Upper lobe of left lung (tissue), 4 donors: ENCODE results near the gene DSP.

Experiments
- EP300 ChIP-seq, 4 donors: sonication (generic); formaldehyde crosslinking; IDR thresholded peaks; one replicate each; pipeline ENCODE4 v1.5.1; 2017; ENCODE audit warnings: antibody characterized with exemption in 4 of 4, control low read depth in 2 of 4
- POLR2A ChIP-seq, 4 donors: fragments of 450-650 bp; IDR thresholded peaks; one replicate each; pipeline ENCODE4 v1.5.1; 2016 to 2017; ENCODE audit warnings: antibody characterized with exemption in 4 of 4, mild to moderate bottlenecking in 2 of 4
- POLR2AphosphoS5 ChIP-seq, 2 donors: sonication (generic); formaldehyde crosslinking; IDR thresholded peaks; one replicate each; pipeline ENCODE4 v1.5.1; 2017; ENCODE audit warnings: antibody characterized with exemption in 2 of 2
- TF ChIP-seq, protein P1 (sequence below), 6 experiments: fragments of 450-650 bp in 4 of 6; fragments of 200-600 bp in 2 of 6; sonication (generic) in 2 of 6; IDR thresholded peaks; one replicate each; pipeline ENCODE4 v1.5.1; 2016 to 2019; ENCODE audit warnings: antibody characterized with exemption in 6 of 6

GRCh38 chr6:7493866-7494265, 47.6 kb upstream of the DSP start:
- TF ChIP-seq POLR2A (IDR thresholded peaks at IDR 0.05) (no peak), EP300 (IDR thresholded peaks at IDR 0.05) (no peak), POLR2AphosphoS5 (IDR thresholded peaks at IDR 0.05) (no peak)
- TF ChIP-seq, protein P1, sequence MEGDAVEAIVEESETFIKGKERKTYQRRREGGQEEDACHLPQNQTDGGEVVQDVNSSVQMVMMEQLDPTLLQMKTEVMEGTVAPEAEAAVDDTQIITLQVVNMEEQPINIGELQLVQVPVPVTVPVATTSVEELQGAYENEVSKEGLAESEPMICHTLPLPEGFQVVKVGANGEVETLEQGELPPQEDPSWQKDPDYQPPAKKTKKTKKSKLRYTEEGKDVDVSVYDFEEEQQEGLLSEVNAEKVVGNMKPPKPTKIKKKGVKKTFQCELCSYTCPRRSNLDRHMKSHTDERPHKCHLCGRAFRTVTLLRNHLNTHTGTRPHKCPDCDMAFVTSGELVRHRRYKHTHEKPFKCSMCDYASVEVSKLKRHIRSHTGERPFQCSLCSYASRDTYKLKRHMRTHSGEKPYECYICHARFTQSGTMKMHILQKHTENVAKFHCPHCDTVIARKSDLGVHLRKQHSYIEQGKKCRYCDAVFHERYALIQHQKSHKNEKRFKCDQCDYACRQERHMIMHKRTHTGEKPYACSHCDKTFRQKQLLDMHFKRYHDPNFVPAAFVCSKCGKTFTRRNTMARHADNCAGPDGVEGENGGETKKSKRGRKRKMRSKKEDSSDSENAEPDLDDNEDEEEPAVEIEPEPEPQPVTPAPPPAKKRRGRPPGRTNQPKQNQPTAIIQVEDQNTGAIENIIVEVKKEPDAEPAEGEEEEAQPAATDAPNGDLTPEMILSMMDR (IDR thresholded peaks at IDR 0.05) = no peak
